GM12892 (cell line): ENCODE results near the gene MAN2A1.

Experiments
- POLR2A ChIP-seq: IDR thresholded peaks from 2 replicates; pipeline ENCODE4 v1.6.1; 2011; ENCODE audit warnings: low read depth, low read length, control low read depth
- POLR2AphosphoS5 ChIP-seq: IDR thresholded peaks from 2 replicates; pipeline ENCODE4 v1.6.1; 2011; ENCODE audit warnings: low read depth, low read length, control low read depth
- TAF1 ChIP-seq: IDR thresholded peaks from 2 replicates; pipeline ENCODE4 v1.6.1; 2011; ENCODE audit warnings: low read depth, mild to moderate bottlenecking, control low read depth, low read length, borderline replicate concordance

GRCh38 chr5:109711673-109712072 lies 21.9 kb downstream of the MAN2A1 start:
- TF ChIP-seq POLR2A (no peak), POLR2AphosphoS5 (no peak), TAF1 (no peak)
